ENCODE data around the gene CLPTM1L. TPM values are rescaled to one million over a fixed set of nuclear protein-coding genes. Genes with fewer than 3 reads are reported as not detected.
A peak's percentile ranks its signal among the peaks of the same experiment; 100 is the strongest.

The CLPTM1L gene
- total and polyA plus RNA-seq, 10 donors = 39.7 to 118 (median 94.9) TPM

DNA sequence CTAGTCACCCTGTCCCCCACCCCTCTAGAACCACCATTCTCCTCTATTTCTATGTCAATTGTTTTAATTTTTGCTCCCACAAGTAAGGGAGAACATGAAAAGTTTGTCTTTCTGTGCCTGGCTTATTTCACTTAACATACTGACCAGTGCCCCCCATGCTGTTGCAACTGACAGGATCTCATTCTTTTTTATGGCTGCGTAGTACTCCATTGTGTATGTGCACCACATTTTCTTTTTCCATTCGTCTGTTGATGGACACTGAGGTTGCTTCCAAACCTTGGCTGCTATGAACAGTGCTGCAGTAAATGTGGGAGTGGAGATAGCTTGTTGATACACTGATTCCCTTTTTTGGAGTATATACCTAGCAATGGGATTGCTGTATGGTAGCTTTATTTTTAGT lies 42.6 kb downstream of the CLPTM1L start:
- Histone ChIP-seq H3K4me1 (peaks cover 0 to 6% (median 0%) of the 10 kb centered on the region in 6 donors), H3K27ac (no peak overlapping the region), H3K36me3 (no peaks in the 10 kb centered on the region), H3K4me3 (no peak overlapping the region), H3K9me3 (peaks cover 0 to 3% (median 0%) of the 10 kb centered on the region in 8 donors), H3K27me3 (replicated peaks in 1 of 7) (peaks cover 0 to 10% (median 0%) of the 10 kb centered on the region in 7 donors)
- intact Hi-C loops (cut with DNase I; ENCODE audit: low total_unique reads) = no loop called here
- no peak for DNase-seq
- WGBS, 5 donors = 84 to 95% (median 91%) methylated on average over 2 of the region's 2 CpGs
- TF ChIP-seq POLR2A (IDR thresholded peaks at IDR 0.05) = no peak
- no peak for TF ChIP-seq POLR2AphosphoS5 (IDR thresholded peaks at IDR 0.05)
- no peak for TF ChIP-seq CTCF (IDR thresholded peaks at IDR 0.05 in 8 of 11, conservative IDR thresholded peaks at IDR 0.05 in 3 of 11)

GRCh38 chr5:1300581-1301083 lies 44.3 kb downstream of the CLPTM1L start:
- Histone ChIP-seq H3K9me3 (peaks cover 0 to 3% (median 0%) of the 10 kb centered on the region in 8 donors), H3K4me3 (no peak overlapping the region), H3K27me3 (replicated peaks in 1 of 7) (peaks cover 0 to 24% (median 2%) of the 10 kb centered on the region in 7 donors), H3K27ac (no peak overlapping the region), H3K36me3 (no peaks in the 10 kb centered on the region), H3K4me1 (peaks cover 0 to 6% (median 0%) of the 10 kb centered on the region in 6 donors)
- peak; percentile 64 for DNase-seq
- TF ChIP-seq POLR2A (IDR thresholded peaks at IDR 0.05) = no peak
- no peak for TF ChIP-seq CTCF (IDR thresholded peaks at IDR 0.05 in 8 of 11, conservative IDR thresholded peaks at IDR 0.05 in 3 of 11)
- TF ChIP-seq POLR2AphosphoS5 (IDR thresholded peaks at IDR 0.05) = no peak
- 85 to 92% (median 90%) methylated on average over 20 of the region's 20 CpGs for WGBS, 5 donors
- intact Hi-C loops (cut with DNase I; ENCODE audit: low total_unique reads) = no loop called here

- no peak overlapping the region for H3K4me3 ChIP-seq
- intact Hi-C loops (cut with DNase I; ENCODE audit: low total_unique reads) = no loop called here
- H3K4me1 ChIP-seq = peaks cover 0 to 11% (median 2%) of the 10 kb centered on the region in 6 donors
- H3K27ac ChIP-seq = no peak overlapping the region
- TF ChIP-seq POLR2AphosphoS5 (IDR thresholded peaks at IDR 0.05) = no peak
- no peak for TF ChIP-seq POLR2A (IDR thresholded peaks at IDR 0.05)
- no peak for TF ChIP-seq CTCF (IDR thresholded peaks at IDR 0.05 in 8 of 11, conservative IDR thresholded peaks at IDR 0.05 in 3 of 11)
- peak; percentile 70 for DNase-seq
- H3K9me3 ChIP-seq = peaks cover 0 to 3% (median 0%) of the 10 kb centered on the region in 8 donors
- no peaks in the 10 kb centered on the region for H3K36me3 ChIP-seq
- WGBS, 5 donors = 58 to 76% (median 68%) methylated on average over 14 to 17 of the region's 17 CpGs
- peaks cover 0 to 31% (median 9%) of the 10 kb centered on the region in 7 donors for H3K27me3 ChIP-seq (replicated peaks in 1 of 7)
Measured at GRCh38 chr5:1299961-1300360, 44.9 kb downstream of the CLPTM1L start.

DNA sequence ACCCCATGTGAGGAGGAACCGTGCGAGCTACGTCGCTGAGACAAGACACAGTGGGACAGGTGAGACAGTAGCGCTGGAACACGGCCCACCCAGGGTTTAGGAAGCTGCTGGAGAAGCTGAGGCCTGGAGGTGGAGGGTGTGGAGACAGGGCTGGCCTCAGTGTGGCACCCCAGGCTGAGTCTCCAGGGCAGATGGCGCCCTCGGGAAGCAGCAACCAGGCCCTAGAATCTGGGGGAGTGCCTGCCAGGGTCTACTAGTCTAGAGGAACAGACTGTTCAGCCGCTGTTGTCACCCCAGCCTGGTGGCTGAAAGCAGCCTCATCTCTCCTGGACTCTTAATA lies 45.4 kb downstream of the CLPTM1L start:
- Histone ChIP-seq H3K36me3 (no peaks in the 10 kb centered on the region), H3K9me3 (peaks cover 0 to 3% (median 0%) of the 10 kb centered on the region in 8 donors), H3K27me3 (replicated peaks in 1 of 7) (peaks cover 0 to 36% (median 14%) of the 10 kb centered on the region in 7 donors), H3K4me1 (peaks cover 0 to 15% (median 7%) of the 10 kb centered on the region in 6 donors), H3K4me3 (no peak overlapping the region), H3K27ac (no peak overlapping the region)
- intact Hi-C loops (cut with DNase I; ENCODE audit: low total_unique reads) = no loop called here
- DNase-seq = no peak
- 85 to 96% (median 87%) methylated on average over 9 of the region's 9 CpGs for WGBS, 5 donors
- no peak for TF ChIP-seq CTCF (IDR thresholded peaks at IDR 0.05 in 8 of 11, conservative IDR thresholded peaks at IDR 0.05 in 3 of 11)
- no peak for TF ChIP-seq POLR2A (IDR thresholded peaks at IDR 0.05)
- no peak for TF ChIP-seq POLR2AphosphoS5 (IDR thresholded peaks at IDR 0.05)
